ENCODE results near the gene RAMACL.
A peak's percentile ranks its signal among the peaks of the same experiment; 100 is the strongest.

RAMACL gene

DNA sequence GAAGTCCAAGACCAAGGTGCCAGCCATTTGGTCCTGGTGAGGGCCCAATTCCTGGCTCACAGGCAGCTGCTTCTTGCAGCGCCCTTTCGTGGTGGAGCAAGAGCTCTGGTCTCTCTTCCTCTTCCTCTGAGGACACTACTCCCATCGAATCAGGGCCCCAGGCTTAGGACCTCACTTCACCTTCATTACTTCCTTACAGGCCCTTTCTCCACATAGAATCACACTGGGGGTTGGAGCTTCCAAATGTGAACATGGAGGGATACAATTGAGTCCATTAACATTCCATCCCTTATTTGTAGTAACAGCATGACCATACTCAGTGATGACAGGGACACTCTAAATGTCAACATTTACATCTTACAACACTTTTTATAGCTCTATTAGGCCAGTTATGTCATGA is 2.3 kb downstream of the RAMACL start:
- TF ChIP-seq TCF12 (IDR thresholded peaks at IDR 0.05; ENCODE audit: low read depth) = no peak
- no peak for TF ChIP-seq EP300 (IDR thresholded peaks at IDR 0.05; ENCODE audit: borderline replicate concordance)
- no peak for TF ChIP-seq CEBPB (IDR thresholded peaks at IDR 0.05)
- TF ChIP-seq USF1 (IDR thresholded peaks at IDR 0.05) = no peak
- no peak for TF ChIP-seq ZBTB7A (IDR thresholded peaks at IDR 0.05; ENCODE audit: low read depth)
- TF ChIP-seq, protein P1, sequence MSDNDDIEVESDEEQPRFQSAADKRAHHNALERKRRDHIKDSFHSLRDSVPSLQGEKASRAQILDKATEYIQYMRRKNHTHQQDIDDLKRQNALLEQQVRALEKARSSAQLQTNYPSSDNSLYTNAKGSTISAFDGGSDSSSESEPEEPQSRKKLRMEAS (IDR thresholded peaks at IDR 0.05) = no peak
- no peak for TF ChIP-seq CREB1 (IDR thresholded peaks at IDR 0.05; ENCODE audit: low read depth)
- no peak for TF ChIP-seq TAF1 (IDR thresholded peaks at IDR 0.05; ENCODE audit: low read depth)
- TF ChIP-seq, protein P2, sequence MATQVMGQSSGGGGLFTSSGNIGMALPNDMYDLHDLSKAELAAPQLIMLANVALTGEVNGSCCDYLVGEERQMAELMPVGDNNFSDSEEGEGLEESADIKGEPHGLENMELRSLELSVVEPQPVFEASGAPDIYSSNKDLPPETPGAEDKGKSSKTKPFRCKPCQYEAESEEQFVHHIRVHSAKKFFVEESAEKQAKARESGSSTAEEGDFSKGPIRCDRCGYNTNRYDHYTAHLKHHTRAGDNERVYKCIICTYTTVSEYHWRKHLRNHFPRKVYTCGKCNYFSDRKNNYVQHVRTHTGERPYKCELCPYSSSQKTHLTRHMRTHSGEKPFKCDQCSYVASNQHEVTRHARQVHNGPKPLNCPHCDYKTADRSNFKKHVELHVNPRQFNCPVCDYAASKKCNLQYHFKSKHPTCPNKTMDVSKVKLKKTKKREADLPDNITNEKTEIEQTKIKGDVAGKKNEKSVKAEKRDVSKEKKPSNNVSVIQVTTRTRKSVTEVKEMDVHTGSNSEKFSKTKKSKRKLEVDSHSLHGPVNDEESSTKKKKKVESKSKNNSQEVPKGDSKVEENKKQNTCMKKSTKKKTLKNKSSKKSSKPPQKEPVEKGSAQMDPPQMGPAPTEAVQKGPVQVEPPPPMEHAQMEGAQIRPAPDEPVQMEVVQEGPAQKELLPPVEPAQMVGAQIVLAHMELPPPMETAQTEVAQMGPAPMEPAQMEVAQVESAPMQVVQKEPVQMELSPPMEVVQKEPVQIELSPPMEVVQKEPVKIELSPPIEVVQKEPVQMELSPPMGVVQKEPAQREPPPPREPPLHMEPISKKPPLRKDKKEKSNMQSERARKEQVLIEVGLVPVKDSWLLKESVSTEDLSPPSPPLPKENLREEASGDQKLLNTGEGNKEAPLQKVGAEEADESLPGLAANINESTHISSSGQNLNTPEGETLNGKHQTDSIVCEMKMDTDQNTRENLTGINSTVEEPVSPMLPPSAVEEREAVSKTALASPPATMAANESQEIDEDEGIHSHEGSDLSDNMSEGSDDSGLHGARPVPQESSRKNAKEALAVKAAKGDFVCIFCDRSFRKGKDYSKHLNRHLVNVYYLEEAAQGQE (IDR thresholded peaks at IDR 0.05; ENCODE audit: low read depth) = no peak
- no peak for TF ChIP-seq TEAD4 (IDR thresholded peaks at IDR 0.05)
- no peak for TF ChIP-seq FOXM1 (IDR thresholded peaks at IDR 0.05; ENCODE audit: borderline replicate concordance, low read depth)
- TF ChIP-seq NFIC (IDR thresholded peaks at IDR 0.05) = no peak
- no peak for TF ChIP-seq RAD21 (IDR thresholded peaks at IDR 0.05; ENCODE audit: low read depth)
- no peak for TF ChIP-seq EGR1 (IDR thresholded peaks at IDR 0.05)
- TF ChIP-seq YY1 (IDR thresholded peaks at IDR 0.05; ENCODE audit: low read depth) = no peak

GRCh38 chr6:166583230-166583965 is 3.1 kb downstream of the RAMACL start:
- peak; percentile 47; the same call in 1 of the 2 replicates for TF ChIP-seq CEBPB (IDR thresholded peaks at IDR 0.05)
- TF ChIP-seq TEAD4 (IDR thresholded peaks at IDR 0.05) = no peak

- no peak for TF ChIP-seq RAD21 (IDR thresholded peaks at IDR 0.05; ENCODE audit: low read depth)
- 0 out of 2 replicates have a peak, but pooled peaks have one; percentile 51 for TF ChIP-seq YY1 (IDR thresholded peaks at IDR 0.05; ENCODE audit: low read depth)
- TF ChIP-seq TEAD4 (IDR thresholded peaks at IDR 0.05) = peak; percentile 62
- no peak for TF ChIP-seq CEBPB (IDR thresholded peaks at IDR 0.05)
These were observed 4.2 kb downstream of the RAMACL start for GRCh38 chr6:166582258-166582657.

DNA sequence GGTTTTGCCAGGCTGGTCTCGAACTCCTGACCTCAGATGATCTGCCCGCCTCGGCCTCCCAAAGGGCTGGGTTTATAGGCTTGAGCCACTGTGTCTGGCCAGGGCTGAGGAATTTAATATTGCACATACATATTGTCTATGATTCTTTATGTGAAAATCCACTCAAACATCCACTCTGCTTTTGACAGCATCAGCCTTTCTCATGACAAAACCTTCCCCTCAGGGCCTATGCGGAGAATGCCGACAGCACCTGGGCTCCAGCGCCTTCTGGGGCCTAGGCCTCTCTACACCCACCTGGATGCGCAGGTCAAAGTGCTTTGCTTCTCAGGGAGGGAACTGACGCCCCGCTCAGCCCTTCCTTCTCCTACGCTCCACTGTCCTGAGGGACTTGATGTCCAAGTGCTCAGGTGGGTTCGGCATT is 5.4 kb downstream of the RAMACL start:
- TF ChIP-seq, protein P1 (IDR thresholded peaks at IDR 0.05) = no peak
- TF ChIP-seq TCF12 (IDR thresholded peaks at IDR 0.05; ENCODE audit: low read depth) = no peak
- no peak for TF ChIP-seq TAF1 (IDR thresholded peaks at IDR 0.05; ENCODE audit: low read depth)

DNA sequence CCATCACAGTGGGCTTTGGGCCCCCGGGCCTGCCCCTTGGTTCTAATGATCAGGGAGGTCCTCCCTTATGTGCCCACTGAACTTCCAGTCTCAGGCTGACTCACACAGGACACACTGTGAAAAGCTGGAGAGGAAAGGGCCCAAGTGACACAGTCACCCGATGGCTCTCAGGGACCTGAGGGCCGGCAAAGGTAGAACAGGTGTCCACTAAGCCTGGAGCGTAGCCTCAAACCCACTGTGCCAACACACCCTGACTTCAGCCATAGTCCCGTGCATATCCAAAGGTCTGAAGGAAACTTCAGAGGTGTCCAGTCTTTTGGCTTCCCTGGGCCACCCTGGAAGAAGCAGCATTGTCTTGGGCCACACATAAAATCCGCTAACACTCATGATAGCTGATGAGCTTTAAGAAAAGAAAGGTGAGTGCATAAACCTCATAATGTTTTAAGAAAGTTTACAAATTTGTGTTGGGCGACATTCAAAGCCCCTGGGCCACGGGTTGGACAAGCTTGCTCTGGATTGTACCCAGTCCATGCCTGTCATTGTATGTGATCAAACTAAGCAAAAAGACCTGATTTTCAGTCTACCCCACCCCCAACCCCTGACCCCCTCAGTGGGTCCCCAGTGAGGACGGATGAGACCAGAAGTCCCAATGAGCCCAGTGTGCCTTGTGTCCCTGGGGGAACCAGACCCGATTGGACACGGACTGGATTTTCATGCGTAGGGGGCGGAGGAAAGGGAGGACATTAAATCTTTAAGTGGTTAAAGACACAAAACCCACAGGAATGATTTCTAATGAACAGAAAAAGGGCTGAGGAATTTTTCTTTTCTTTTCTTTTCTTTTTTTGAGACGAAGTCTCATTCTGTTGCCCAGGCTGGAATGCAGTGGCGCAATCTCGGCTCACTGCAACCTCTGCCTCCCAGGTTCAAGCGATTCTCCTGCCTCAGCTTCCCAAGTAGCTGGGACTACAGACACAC is 6.1 kb downstream of the RAMACL start:
- TF ChIP-seq RAD21 (IDR thresholded peaks at IDR 0.05; ENCODE audit: low read depth) (no peak), YY1 (IDR thresholded peaks at IDR 0.05; ENCODE audit: low read depth) (no peak), TCF12 (IDR thresholded peaks at IDR 0.05; ENCODE audit: low read depth) (no peak), CREB1 (IDR thresholded peaks at IDR 0.05; ENCODE audit: low read depth) (no peak), EGR1 (IDR thresholded peaks at IDR 0.05) (no peak), EP300 (IDR thresholded peaks at IDR 0.05; ENCODE audit: borderline replicate concordance) (no peak), USF1 (IDR thresholded peaks at IDR 0.05) (no peak), TAF1 (IDR thresholded peaks at IDR 0.05; ENCODE audit: low read depth) (no peak), FOXM1 (IDR thresholded peaks at IDR 0.05; ENCODE audit: borderline replicate concordance, low read depth) (no peak), TEAD4 (IDR thresholded peaks at IDR 0.05) (no peak), ZBTB7A (IDR thresholded peaks at IDR 0.05; ENCODE audit: low read depth) (no peak), NFIC (IDR thresholded peaks at IDR 0.05) (no peak), CEBPB (IDR thresholded peaks at IDR 0.05) (no peak)
- TF ChIP-seq, protein P1 (IDR thresholded peaks at IDR 0.05) = no peak
- TF ChIP-seq, protein P2 (IDR thresholded peaks at IDR 0.05; ENCODE audit: low read depth) = no peak
